HG03521 (cell line): ENCODE data around the gene CEBPG.

Experiments
- ATAC-seq: cut with Tn5 transposase; IDR thresholded peaks from one replicate; pipeline ENCODE4 v1.9.1; 2021; ENCODE audit warnings: mild to moderate bottlenecking, moderate library complexity; ENCODE audit not compliant: unreplicated experiment

CEBPG gene

DNA sequence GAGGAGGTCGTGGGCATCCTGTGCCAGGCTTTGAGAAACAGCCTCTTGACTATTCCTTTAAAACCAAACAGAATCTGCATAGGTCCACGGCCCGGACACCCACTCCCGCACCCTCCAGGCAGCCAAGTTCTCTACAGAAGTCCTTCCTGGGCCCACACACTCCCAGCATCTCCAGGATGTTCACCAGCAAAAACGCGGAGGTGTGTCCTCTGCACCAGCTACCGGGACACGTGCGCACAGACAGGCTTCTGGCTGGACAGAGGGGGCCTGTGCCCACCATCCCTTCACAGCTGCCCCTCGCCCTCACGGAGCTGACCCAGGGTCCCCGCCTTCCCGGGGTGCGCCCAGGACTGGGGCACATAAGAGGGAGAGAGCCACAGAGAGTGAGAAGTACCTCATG lies 44.2 kb downstream of the CEBPG start:
- ATAC-seq = no peak

DNA sequence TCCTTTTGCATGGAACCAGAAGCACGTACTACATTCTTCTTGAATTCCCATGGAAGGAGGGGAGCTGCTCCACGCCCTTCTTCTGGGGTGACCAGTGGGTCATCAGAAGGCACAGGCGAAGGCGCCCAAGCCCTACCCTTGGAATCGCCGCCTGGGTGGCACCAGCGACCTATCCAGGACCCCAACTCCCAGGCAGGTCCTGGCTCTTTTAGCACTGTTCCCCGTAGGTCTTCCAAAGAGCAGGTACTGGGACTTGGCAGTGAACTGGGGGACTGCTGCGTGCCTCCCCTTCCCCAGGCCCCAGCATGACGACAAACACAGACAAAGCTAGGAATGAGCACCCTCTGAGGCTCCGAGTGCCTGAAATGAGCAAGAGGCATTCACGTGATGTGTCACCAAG lies 45.0 kb downstream of the CEBPG start:
- no peak for ATAC-seq

GRCh38 chr19:33418871-33419787 lies 45.6 kb downstream of the CEBPG start:
- ATAC-seq = no peak

DNA sequence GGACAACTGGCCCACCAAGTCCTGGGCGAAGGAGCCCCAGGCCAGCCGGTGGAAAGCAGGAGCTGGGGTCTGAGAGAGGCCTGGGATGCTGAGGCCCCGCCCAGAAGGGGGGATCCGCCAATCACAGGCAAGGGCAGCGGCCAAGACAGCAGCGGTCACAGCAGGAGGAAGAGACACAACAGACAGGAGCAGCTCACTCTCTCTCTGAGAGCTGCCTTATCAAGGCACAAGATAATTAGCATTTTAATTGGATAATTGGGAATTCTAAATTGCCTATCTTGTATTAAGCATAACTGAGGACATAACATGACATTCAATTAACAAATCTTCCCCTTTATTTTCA lies 46.2 kb downstream of the CEBPG start:
- ATAC-seq = no peak

DNA sequence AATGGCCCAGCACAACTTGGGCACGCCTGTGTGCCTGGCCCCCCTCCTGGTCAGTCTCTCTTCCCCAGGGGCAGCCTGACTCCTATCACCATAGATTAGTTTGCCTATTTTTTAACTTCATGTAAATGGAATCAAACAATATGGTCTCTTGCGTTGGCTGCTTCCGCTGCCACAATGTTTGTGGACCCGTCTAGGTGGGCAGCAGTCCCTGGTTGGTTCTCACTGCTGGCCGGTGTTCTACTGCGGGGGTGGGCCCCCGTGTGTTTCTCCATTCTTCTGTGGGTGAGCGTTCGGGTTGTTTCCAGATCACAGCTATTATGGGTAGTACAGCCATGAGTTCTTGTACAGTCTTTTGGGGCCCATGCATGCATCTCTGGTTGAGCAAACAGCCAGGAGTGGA lies 47.3 kb downstream of the CEBPG start:
- ATAC-seq = no peak

- no peak for ATAC-seq
Observed at GRCh38 chr19:33421368-33421767, 47.9 kb downstream of the CEBPG start.

DNA sequence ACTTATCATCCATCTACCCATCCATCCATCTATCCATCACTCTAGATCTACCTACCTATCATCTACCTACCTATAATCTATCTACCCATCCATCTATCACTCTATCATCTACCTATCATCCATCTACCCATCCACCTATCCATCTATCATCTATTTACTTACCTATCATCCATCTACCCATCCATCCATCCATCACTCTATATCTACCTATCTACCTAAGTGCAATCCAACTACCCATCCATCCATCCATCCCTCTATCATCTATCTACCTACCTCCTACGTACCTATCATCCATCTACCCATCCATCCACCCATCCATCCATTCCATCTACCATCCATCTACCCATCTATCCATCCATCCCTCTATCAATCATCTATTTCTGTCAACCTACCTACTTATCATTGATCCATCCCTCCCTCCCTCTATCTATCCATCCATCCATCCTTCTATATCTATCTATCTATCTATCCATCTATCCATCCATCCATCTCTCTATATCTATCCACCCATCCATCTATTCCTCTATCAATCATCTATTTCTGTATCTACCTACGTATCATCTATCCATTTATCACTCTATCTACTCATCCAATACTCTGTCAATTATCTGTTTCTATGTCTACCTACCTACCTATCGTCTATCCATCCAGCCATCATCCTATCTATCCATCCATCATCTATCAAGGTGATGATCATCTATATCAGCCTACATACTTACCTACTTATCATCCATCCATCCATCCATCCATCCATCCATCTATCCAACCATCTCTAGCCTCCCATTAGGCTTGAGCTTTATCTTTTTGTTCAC lies 49.1 kb downstream of the CEBPG start:
- no peak for ATAC-seq

- no peak for ATAC-seq
Observed at GRCh38 chr19:33424181-33424580, 50.7 kb downstream of the CEBPG start.

- no peak for ATAC-seq
Observed at GRCh38 chr19:33426621-33427361, 53.3 kb downstream of the CEBPG start.

GRCh38 chr19:33427801-33428626 lies 54.5 kb downstream of the CEBPG start:
- no peak for ATAC-seq

GRCh38 chr19:33428627-33429125 lies 55.2 kb downstream of the CEBPG start:
- ATAC-seq = no peak

GRCh38 chr19:33429891-33430673 lies 56.6 kb downstream of the CEBPG start:
- no peak for ATAC-seq

DNA sequence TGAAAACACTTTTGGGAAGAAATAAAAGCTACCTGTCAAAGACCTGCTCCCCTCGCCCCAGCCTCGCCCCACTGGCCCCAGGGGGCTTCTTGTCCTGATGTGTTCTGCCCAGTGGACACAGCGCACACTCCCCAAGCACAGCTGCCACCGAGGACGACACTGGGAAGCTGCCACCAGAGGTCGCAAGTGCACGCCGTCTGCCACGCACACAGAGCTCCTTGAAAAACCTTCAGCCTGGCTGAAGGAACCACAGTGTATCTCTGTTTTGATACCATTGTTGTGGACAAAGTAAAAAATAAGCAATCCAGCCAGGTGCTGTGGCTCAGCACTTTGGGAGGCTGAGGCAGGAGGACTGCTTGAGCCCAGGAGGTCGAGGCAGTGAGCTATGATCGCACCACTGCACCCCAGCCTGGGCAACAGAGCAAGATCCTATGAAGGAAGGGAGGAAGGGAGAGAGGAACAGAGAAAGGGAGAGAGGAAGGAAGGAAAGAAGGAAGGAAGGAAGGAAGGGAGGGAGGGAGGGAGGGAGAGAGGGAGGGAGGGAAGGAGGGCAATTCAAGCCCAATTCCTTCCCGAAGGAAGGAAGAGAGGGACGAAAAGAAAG lies 57.3 kb downstream of the CEBPG start:
- ATAC-seq = no peak

DNA sequence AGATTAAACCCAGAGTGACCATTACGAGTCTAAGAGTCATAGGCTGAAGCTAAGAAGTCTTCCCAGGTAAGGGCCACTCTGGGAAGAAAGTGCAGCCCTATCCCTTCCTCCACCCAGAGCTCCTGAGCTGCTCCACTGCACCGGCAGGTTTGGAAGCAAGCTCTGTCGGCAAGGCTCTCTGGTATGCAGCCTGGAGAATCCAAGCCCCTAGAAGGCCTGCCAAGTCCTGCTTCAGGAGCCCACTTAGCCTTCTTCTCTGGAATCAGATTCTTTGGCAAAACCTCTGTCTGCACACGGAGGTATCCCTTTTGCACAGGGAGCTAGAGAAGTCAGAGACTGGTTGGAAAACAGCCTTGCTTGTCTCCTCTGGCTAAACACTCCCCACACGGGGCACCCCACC lies 58.5 kb downstream of the CEBPG start:
- no peak for ATAC-seq
